Vagina (tissue), 2 donors: Measurements from ENCODE around the gene CAPN7.

Source experiments
- POLR2AphosphoS5 ChIP-seq, 2 donors: sonication (generic); formaldehyde crosslinking; IDR thresholded peaks; one replicate each; pipeline ENCODE4 v1.9.0; 2017; ENCODE audit warnings: antibody characterized with exemption in 2 of 2, mild to moderate bottlenecking in 2 of 2, low read depth in 1 of 2; ENCODE audit not compliant: insufficient read depth in 1 of 2
- TF ChIP-seq, protein P1 (sequence below), 3 experiments: fragments of 450-650 bp in 2 of 3; fragments of 200-600 bp in 1 of 3; sonication (generic) in 1 of 3; IDR thresholded peaks; one replicate each; pipeline ENCODE4 v1.5.1; 2017 to 2019; ENCODE audit warnings: antibody characterized with exemption in 3 of 3, mild to moderate bottlenecking in 2 of 3, moderate library complexity in 2 of 3

DNA sequence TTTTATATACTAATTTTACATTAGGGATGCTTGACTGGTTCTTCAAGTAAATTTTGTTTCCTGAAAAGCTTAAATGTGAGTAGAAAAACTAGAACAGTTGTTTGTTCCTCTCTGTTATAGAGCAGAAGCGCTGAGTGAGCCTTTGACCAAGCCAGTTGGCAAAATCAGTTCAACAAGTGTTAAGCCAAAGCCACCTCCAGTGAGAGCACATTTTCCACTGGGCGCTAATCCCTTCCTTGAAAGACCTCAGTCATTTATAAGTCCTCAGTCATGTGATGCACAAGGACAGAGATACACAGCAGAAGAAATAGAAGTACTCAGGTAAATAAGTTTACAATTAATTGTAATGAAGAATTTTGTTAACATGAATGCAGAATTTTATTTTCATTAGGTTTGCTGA lies 14.6 kb downstream of the CAPN7 start:
- TF ChIP-seq, protein P1, sequence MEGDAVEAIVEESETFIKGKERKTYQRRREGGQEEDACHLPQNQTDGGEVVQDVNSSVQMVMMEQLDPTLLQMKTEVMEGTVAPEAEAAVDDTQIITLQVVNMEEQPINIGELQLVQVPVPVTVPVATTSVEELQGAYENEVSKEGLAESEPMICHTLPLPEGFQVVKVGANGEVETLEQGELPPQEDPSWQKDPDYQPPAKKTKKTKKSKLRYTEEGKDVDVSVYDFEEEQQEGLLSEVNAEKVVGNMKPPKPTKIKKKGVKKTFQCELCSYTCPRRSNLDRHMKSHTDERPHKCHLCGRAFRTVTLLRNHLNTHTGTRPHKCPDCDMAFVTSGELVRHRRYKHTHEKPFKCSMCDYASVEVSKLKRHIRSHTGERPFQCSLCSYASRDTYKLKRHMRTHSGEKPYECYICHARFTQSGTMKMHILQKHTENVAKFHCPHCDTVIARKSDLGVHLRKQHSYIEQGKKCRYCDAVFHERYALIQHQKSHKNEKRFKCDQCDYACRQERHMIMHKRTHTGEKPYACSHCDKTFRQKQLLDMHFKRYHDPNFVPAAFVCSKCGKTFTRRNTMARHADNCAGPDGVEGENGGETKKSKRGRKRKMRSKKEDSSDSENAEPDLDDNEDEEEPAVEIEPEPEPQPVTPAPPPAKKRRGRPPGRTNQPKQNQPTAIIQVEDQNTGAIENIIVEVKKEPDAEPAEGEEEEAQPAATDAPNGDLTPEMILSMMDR (IDR thresholded peaks at IDR 0.05) = no peak
- TF ChIP-seq POLR2AphosphoS5 (IDR thresholded peaks at IDR 0.05; ENCODE audit: insufficient read depth in 1 of 2, low read depth in 1 of 2) = no peak
